SK-N-SH (cell line): ENCODE measurements around the gene JAKMIP1. TPM values are rescaled to one million over a fixed set of nuclear protein-coding genes. Genes with fewer than 3 reads are reported as not detected.

ENCODE experiments used
- CTCF ChIA-PET: fragments of 300-600, 350-600 bp; formaldehyde crosslinking; extraction: SDS; loops from one replicate; lab custom pipeline; 2021; lab: Yijun Ruan, JAX
- POLR2A ChIA-PET: fragments of 350-600 bp; sonication (Branson Sonifier 250); formaldehyde crosslinking; extraction: SDS; loops from one replicate; lab custom pipeline; 2020; ENCODE audit warnings: antibody characterized with exemption, inconsistent platforms; lab: Yijun Ruan, JAX
- DNase-seq: peaks from one replicate; pipeline ENCODE4 v3.0.0; 2012
- H2AFZ ChIP-seq: fragments of 200-600 bp; sonication (generic); 2 replicates; pipeline ENCODE4 v1.8.1; 2016; ENCODE audit warnings: antibody characterized with exemption, mild to moderate bottlenecking, low read depth
- H3F3A ChIP-seq: fragments of 200-600 bp; sonication (generic); replicated peaks from 2 replicates; pipeline ENCODE3; 2016; ENCODE audit warnings: antibody characterized with exemption, mild to moderate bottlenecking; ENCODE audit not compliant: insufficient read depth
- H3K27ac ChIP-seq, 2 experiments: fragments of 200-500 bp in 1 of 2; fragments of 200-600 bp in 1 of 2; sonication (Bioruptor generic) in 1 of 2; sonication (generic), shearing (Covaris generic) in 1 of 2; 2 replicates each; pipeline versions ENCODE4 v1.5.1 to v1.6.1; 2014 to 2016; ENCODE audit warnings: low read depth in 2 of 2, inconsistent platforms in 1 of 2, low read length in 1 of 2, mild to moderate bottlenecking in 1 of 2, mixed read lengths in 1 of 2
- H3K27me3 ChIP-seq: fragments of 200-600 bp; sonication (generic), shearing (Covaris generic); 2 replicates; pipeline ENCODE4 v1.6.1; 2016; ENCODE audit warnings: mixed run types; ENCODE audit not compliant: insufficient read depth
- H3K36me3 ChIP-seq, 2 experiments: fragments of 200-500 bp in 1 of 2; fragments of 200-600 bp in 1 of 2; sonication (Bioruptor generic) in 1 of 2; sonication (generic) in 1 of 2; replicated peaks in 1 of 2; 2 replicates each; pipeline versions ENCODE3 to v1.5.1; 2014 to 2016; ENCODE audit warnings: low read length in 1 of 2, mild to moderate bottlenecking in 1 of 2; ENCODE audit not compliant: insufficient read depth in 2 of 2, control insufficient read depth in 1 of 2
- H3K4me1 ChIP-seq, 2 experiments: fragments of 200-500 bp in 1 of 2; fragments of 200-600 bp in 1 of 2; sonication (Bioruptor generic) in 1 of 2; sonication (generic), shearing (Covaris generic) in 1 of 2; 2 replicates each; pipeline versions ENCODE4 v1.5.1 to v1.6.1; 2014 to 2016; ENCODE audit warnings: low read depth in 1 of 2, low read length in 1 of 2, mixed run types in 1 of 2; ENCODE audit not compliant: insufficient read depth in 2 of 2, control insufficient read depth in 1 of 2
- H3K4me2 ChIP-seq: fragments of 200-600 bp; sonication (generic), shearing (Covaris generic); 2 replicates; pipeline ENCODE4 v1.6.1; 2017; ENCODE audit warnings: mixed run types
- H3K4me3 ChIP-seq, 2 experiments: fragments of 200-500 bp in 1 of 2; fragments of 200-600 bp in 1 of 2; sonication (Bioruptor generic) in 1 of 2; sonication (generic), shearing (Covaris generic) in 1 of 2; 2 replicates each; pipeline versions ENCODE4 v1.5.1 to v1.8.1; 2014 to 2016; ENCODE audit warnings: low read depth in 2 of 2, inconsistent platforms in 1 of 2, low read length in 1 of 2, mild to moderate bottlenecking in 1 of 2, mixed read lengths in 1 of 2, moderate library complexity in 1 of 2
- H3K79me2 ChIP-seq: fragments of 200-600 bp; sonication (generic); 2 replicates; pipeline ENCODE4 v1.8.1; 2017; ENCODE audit warnings: mild to moderate bottlenecking; ENCODE audit not compliant: insufficient read depth
- H3K9ac ChIP-seq: fragments of 200-600 bp; sonication (generic); 2 replicates; pipeline ENCODE4 v1.6.1; 2017; ENCODE audit warnings: mixed run types
- H3K9me2 ChIP-seq: fragments of 200-600 bp; sonication (generic); 2 replicates; pipeline ENCODE4 v1.6.1; 2017; ENCODE audit warnings: mixed run types
- H3K9me3 ChIP-seq: fragments of 200-600 bp; sonication (generic); 2 replicates; pipeline ENCODE4 v1.6.1; 2017; ENCODE audit warnings: mixed run types, mild to moderate bottlenecking, moderate library complexity
- H4K20me1 ChIP-seq: fragments of 200-600 bp; sonication (generic); 2 replicates; pipeline ENCODE4 v1.6.1; 2017; ENCODE audit warnings: mild to moderate bottlenecking, mixed run types; ENCODE audit not compliant: insufficient read depth
- CHD2 ChIP-seq: fragments of 150-350 bp; IDR thresholded peaks from 2 replicates; pipeline ENCODE4 v1.6.1; 2018; ENCODE audit warnings: low read length; ENCODE audit not compliant: partially characterized antibody
- CTCF ChIP-seq: fragments of 200-600 bp; sonication (generic); IDR thresholded peaks from 2 replicates; pipeline ENCODE4 v1.6.1; 2017; ENCODE audit warnings: antibody characterized with exemption, mild to moderate bottlenecking, moderate library complexity
- ELF1 ChIP-seq: IDR thresholded peaks from 2 replicates; pipeline ENCODE4 v1.4.0; 2012
- EP300 ChIP-seq, 2 experiments: IDR thresholded peaks; 2 replicates each; pipeline versions ENCODE4 v1.4.0 to v1.6.1; 2012; ENCODE audit warnings: borderline replicate concordance in 1 of 2, low read depth in 1 of 2, low read length in 1 of 2
- EZH2phosphoT487 ChIP-seq: fragments of 200-600 bp; sonication (generic); IDR thresholded peaks from 2 replicates; pipeline ENCODE4 v1.6.1; 2017; ENCODE audit warnings: low read depth, mixed run types, mild to moderate bottlenecking, antibody characterized with exemption, moderate library complexity, borderline replicate concordance
- FOXJ3 ChIP-seq: sonication (generic); formaldehyde crosslinking; IDR thresholded peaks from 2 replicates; pipeline ENCODE4 v1.5.1; 2020; ENCODE audit warnings: mild to moderate bottlenecking, missing genetic modification reagents
- FOXM1 ChIP-seq: IDR thresholded peaks from 2 replicates; pipeline ENCODE4 v1.4.0; 2012; ENCODE audit warnings: low read depth, mild to moderate bottlenecking
- GABPA ChIP-seq: IDR thresholded peaks from 2 replicates; pipeline ENCODE4 v1.4.0; 2012; ENCODE audit warnings: low read depth, mild to moderate bottlenecking
- NFIC ChIP-seq: IDR thresholded peaks from 2 replicates; pipeline ENCODE4 v1.4.0; 2012; ENCODE audit warnings: borderline replicate concordance
- NRF1 ChIP-seq: IDR thresholded peaks from 2 replicates; pipeline ENCODE4 v1.6.1; 2012; ENCODE audit warnings: low read depth, mild to moderate bottlenecking, low read length
- PBX3 ChIP-seq: IDR thresholded peaks from 2 replicates; pipeline ENCODE4; 2012
- POLR2AphosphoS5 ChIP-seq: IDR thresholded peaks from 2 replicates; pipeline ENCODE4 v1.6.1; 2012; ENCODE audit warnings: low read depth, low read length
- RAD21 ChIP-seq: IDR thresholded peaks from 2 replicates; pipeline ENCODE4 v1.6.1; 2012; ENCODE audit warnings: mild to moderate bottlenecking, low read length
- RCOR1 ChIP-seq: fragments of 150-350 bp; IDR thresholded peaks from 2 replicates; pipeline ENCODE4 v1.6.1; 2017; ENCODE audit warnings: antibody characterized with exemption, low read length
- REST ChIP-seq: IDR thresholded peaks from 2 replicates; pipeline ENCODE4 v1.6.1; 2012; ENCODE audit warnings: mild to moderate bottlenecking, low read depth, low read length, moderate library complexity
- RXRA ChIP-seq: IDR thresholded peaks from 2 replicates; pipeline ENCODE4 v1.4.0; 2012; ENCODE audit warnings: low read depth, mild to moderate bottlenecking, borderline replicate concordance
- SIN3A ChIP-seq: IDR thresholded peaks from 2 replicates; pipeline ENCODE4 v1.6.1; 2012; ENCODE audit warnings: low read depth, mild to moderate bottlenecking, low read length, moderate library complexity, borderline replicate concordance
- SMC3 ChIP-seq: IDR thresholded peaks from 2 replicates; pipeline ENCODE4 v1.6.1; 2012; ENCODE audit warnings: low read depth, low read length, improper control_type of control experiment
- USF1 ChIP-seq: IDR thresholded peaks from 2 replicates; pipeline ENCODE4 v1.4.0; 2012; ENCODE audit warnings: low read depth, borderline replicate concordance
- USF2 ChIP-seq: fragments of 150-350 bp; IDR thresholded peaks from 2 replicates; pipeline ENCODE4 v1.6.1; 2017; ENCODE audit warnings: antibody characterized with exemption, low read length, low read depth, borderline replicate concordance
- ZBTB33 ChIP-seq: IDR thresholded peaks from 2 replicates; pipeline ENCODE4 v1.4.0; 2012; ENCODE audit warnings: low read depth, borderline replicate concordance
- WGBS: methylation state at CpG from one replicate; pipeline ENCODE4 v1.1.6; 2017; ENCODE audit warnings: low lambda C conversion rate; 5-methylcytosine and 5-hydroxymethylcytosine counted together
- polyA plus RNA-seq, 3 experiments: library from polyadenylated mRNA; depleted of rRNA; stranded (reverse); fragments of >200 nt; gene quantifications; 2 replicates each; pipeline ENCODE4 v1.2.3, GENCODE V29; 2012

JAKMIP1 gene
- polyA plus RNA-seq, 1 of the 3 experiments (the other 2 are of a cell fraction) = 0.54 TPM

- TF ChIP-seq REST (no peak), ELF1 (no peak), CHD2 (no peak), EP300 (IDR thresholded peaks at IDR 0.05; ENCODE audit: borderline replicate concordance in 1 of 2, low read depth in 1 of 2, low read length in 1 of 2) (no peak)
Observed at GRCh38 chr4:6044276-6044675, 156.1 kb downstream of the JAKMIP1 start (continued).

- no peaks in the 10 kb centered on the region for H3K36me3 ChIP-seq
- ChIA-PET CTCF (interaction anchor here (0.6 to 2.2 kb wide), 4 partner anchors 43 to 503 kb away, joined by 3 to 6 read pairs (median 3); no protein-coding TSS in a partner anchor), POLR2A (no interaction called here)
- no peaks in the 10 kb centered on the region for H3K9me2 ChIP-seq
- no peaks in the 10 kb centered on the region for H3F3A ChIP-seq
- H3K27ac ChIP-seq = no peak overlapping the region
- no peak overlapping the region for H2AFZ ChIP-seq
- H3K4me3 ChIP-seq = no peak overlapping the region
- no peaks in the 10 kb centered on the region for H3K27me3 ChIP-seq
- 33% methylated on average over 7 of the region's 7 CpGs for WGBS
- no peak overlapping the region for H3K9ac ChIP-seq
- no peaks in the 10 kb centered on the region for H3K79me2 ChIP-seq
- H3K9me3 ChIP-seq = no peaks in the 10 kb centered on the region
- peaks cover 0 to 2% of the 10 kb centered on the region in 2 experiments; a peak in 1 of 4 replicates for H3K4me1 ChIP-seq
- no peaks in the 10 kb centered on the region for H4K20me1 ChIP-seq
- H3K4me2 ChIP-seq = no peak overlapping the region
- DNase-seq = no peak
- TF ChIP-seq CHD2 = no peak
- TF ChIP-seq POLR2AphosphoS5 = no peak
- no peak for TF ChIP-seq EZH2phosphoT487
- no peak for TF ChIP-seq GABPA
- no peak for TF ChIP-seq FOXM1
- no peak for TF ChIP-seq NRF1
- TF ChIP-seq NFIC = no peak
- no peak for TF ChIP-seq ZBTB33
- no peak for TF ChIP-seq RXRA
- no peak for TF ChIP-seq USF2
- TF ChIP-seq CTCF = no peak
- no peak for TF ChIP-seq RCOR1
- TF ChIP-seq SIN3A = no peak
- no peak for TF ChIP-seq USF1
- TF ChIP-seq PBX3 = no peak
- TF ChIP-seq SMC3 = no peak
- TF ChIP-seq RAD21 = no peak
- no peak for TF ChIP-seq FOXJ3
Observed at GRCh38 chr4:6043843-6044242, 156.5 kb downstream of the JAKMIP1 start.
